ENCODE data around the gene LYZL1. TPM values are rescaled to one million over a fixed set of nuclear protein-coding genes. Genes with fewer than 3 reads are reported as not detected.

Gene LYZL1
- total and polyA plus RNA-seq, 9 of the 15 experiments (the other 6 are each of a cell fraction or from before 2014, with no cell fraction given) = not detected

GRCh38 chr10:29326299-29326698 lies 37.4 kb downstream of the LYZL1 start:
- ChIA-PET CTCF (ENCODE audit: low intra/inter-chr PET ratio) (interaction anchor here (1.1 kb wide), 1 partner anchor 86 kb away, joined by 3 read pairs; no protein-coding TSS in a partner anchor), POLR2A (no interaction called here)
- Histone ChIP-seq H3K4me3 (no peak overlapping the region), H3K9me1 (ENCODE audit: control insufficient read depth, insufficient read depth, low read length) (no peaks in the 10 kb centered on the region), H3K9ac (ENCODE audit: insufficient read depth in 1 of 2, low read depth in 2 of 2, low read length in 2 of 2) (no peak overlapping the region), H3K36me3 (ENCODE audit: control insufficient read depth, insufficient read depth, low read length) (no peaks in the 10 kb centered on the region), H3K27me3 (ENCODE audit: control insufficient read depth in 2 of 2, insufficient read depth in 2 of 2, low read length in 2 of 2) (peaks cover 7 to 27% of the 10 kb centered on the region in 2 experiments; a peak in 3 of 5 replicates), H3K27ac (ENCODE audit: extremely low read depth, low read depth, low read length) (no peak overlapping the region), H2AFZ (ENCODE audit: low read depth, low read length) (no peak overlapping the region), H3K9me3 (replicated peaks; ENCODE audit: control insufficient read depth, insufficient read depth, low read depth, low read length) (no peaks in the 10 kb centered on the region), H3K79me2 (ENCODE audit: control insufficient read depth, insufficient read depth, low read length) (no peaks in the 10 kb centered on the region), H3K4me2 (ENCODE audit: insufficient read depth, low read length) (no peak overlapping the region), H4K20me1 (replicated peaks; ENCODE audit: control insufficient read depth, insufficient read depth, low read length) (no peaks in the 10 kb centered on the region), H3K4me1 (replicated peaks in 1 of 2; ENCODE audit: control insufficient read depth in 2 of 2, insufficient read depth in 2 of 2, low read length in 2 of 2) (no peaks in the 10 kb centered on the region)
- WGBS (ENCODE audit: insufficient coverage, low coverage, missing lambda C conversion rate) = 0% methylated on average over 2 of the region's 2 CpGs
- no peak for TF ChIP-seq ZNF511 (CRISPR knock-in tag; IDR thresholded peaks at IDR 0.05)
- TF ChIP-seq ZNF507 (tag; conservative IDR thresholded peaks at IDR 0.05) = no peak
- no peak for TF ChIP-seq SP2 (IDR thresholded peaks at IDR 0.05; ENCODE audit: extremely low read depth, low read depth, low read length, poor library complexity, severe bottlenecking)
- TF ChIP-seq CHD4 (IDR thresholded peaks at IDR 0.05; ENCODE audit: insufficient read depth, insufficient replicate concordance, low read depth, low read length, poor library complexity, severe bottlenecking) = no peak
- no peak for TF ChIP-seq E2F3 (CRISPR knock-in tag; IDR thresholded peaks at IDR 0.05)
- no peak for TF ChIP-seq HOMEZ (CRISPR knock-in tag; IDR thresholded peaks at IDR 0.05)
- no peak for TF ChIP-seq POLR3A (IDR thresholded peaks at IDR 0.05; ENCODE audit: borderline replicate concordance, extremely low read depth, insufficient read depth, insufficient read length)
- TF ChIP-seq ZNF695 (CRISPR knock-in tag; IDR thresholded peaks at IDR 0.05) = no peak
- no peak for TF ChIP-seq HMGN3 (IDR thresholded peaks at IDR 0.05; ENCODE audit: borderline replicate concordance, extremely low read depth, insufficient read length, low read depth, low read length)
- no peak for TF ChIP-seq HLTF (IDR thresholded peaks at IDR 0.05)
- TF ChIP-seq CEBPG (CRISPR knock-in tag; IDR thresholded peaks at IDR 0.05) = no peak
- TF ChIP-seq CEBPG (tag; conservative IDR thresholded peaks at IDR 0.05 in 1 of 2, IDR thresholded peaks at IDR 0.05 in 1 of 2) = no peak
- TF ChIP-seq ZC3H8 (IDR thresholded peaks at IDR 0.05) = no peak
- TF ChIP-seq ZNF77 (CRISPR knock-in tag; IDR thresholded peaks at IDR 0.05) = no peak
- FAIRE-seq (no peak), DNase-seq (ENCODE audit: extremely low read depth in 1 of 4, low spot score in 3 of 4) (no peak), ATAC-seq (no peak)
- in situ Hi-C loops (cut with MboI) = no loop called here
- intact Hi-C loops (cut with micrococcal nuclease) = no loop called here
- no TSS peak for BruUV-seq (replicated peaks)
